ENCODE measurements around the gene DUOXA1. TPM values are rescaled to one million over a fixed set of nuclear protein-coding genes. Genes with fewer than 3 reads are reported as not detected.

The DUOXA1 gene
- total and polyA plus RNA-seq, 7 donors = 0.04 to 0.56 (median 0.25) TPM; not detected in 3

- TF ChIP-seq CTCF (IDR thresholded peaks at IDR 0.05) = no peak
- DNase-seq (no peak), ATAC-seq (no peak)
- H3K27me3 ChIP-seq (ENCODE audit: insufficient read depth in 3 of 3, low read length in 2 of 3) = peaks cover 3 to 85% (median 54%) of the 10 kb centered on the region in 3 donors
- H3K9me3 ChIP-seq = no peaks in the 10 kb centered on the region
- H3K27ac ChIP-seq = no peak overlapping the region
- intact Hi-C loops (cut with DNase I) = no loop called here
- WGBS, 3 donors = 1 to 5% (median 4%) methylated on average over 13 of the region's 13 CpGs
- H3K36me3 ChIP-seq (ENCODE audit: insufficient read depth in 1 of 2, low read depth in 1 of 2) = no peaks in the 10 kb centered on the region
- H3K4me3 ChIP-seq = peak overlapping the region; percentile 10
- peaks cover 15% of the 10 kb centered on the region for H3K4me1 ChIP-seq
These were observed 17.5 kb downstream of the DUOXA1 start for GRCh38 chr15:45112143-45112590.

- intact Hi-C loops (cut with DNase I) = no loop called here
- peaks cover 9% of the 10 kb centered on the region for H3K4me1 ChIP-seq
- ATAC-seq (no peak), DNase-seq (no peak)
- no peaks in the 10 kb centered on the region for H3K36me3 ChIP-seq (ENCODE audit: insufficient read depth in 1 of 2, low read depth in 1 of 2)
- H3K9me3 ChIP-seq = no peaks in the 10 kb centered on the region
- H3K27me3 ChIP-seq (ENCODE audit: insufficient read depth in 3 of 3, low read length in 2 of 3) = peaks cover 3 to 79% (median 52%) of the 10 kb centered on the region in 3 donors
- no peak overlapping the region for H3K4me3 ChIP-seq
- no peak overlapping the region for H3K27ac ChIP-seq
- 3 to 5% (median 3%) methylated on average over 42 to 71 of the region's 71 CpGs for WGBS, 3 donors
- TF ChIP-seq CTCF (IDR thresholded peaks at IDR 0.05) = no peak
These were observed 18.1 kb downstream of the DUOXA1 start for GRCh38 chr15:45111390-45112142.

- DNase-seq (no peak), ATAC-seq (no peak)
- Histone ChIP-seq H3K9me3 (no peaks in the 10 kb centered on the region), H3K4me3 (no peak overlapping the region), H3K27me3 (ENCODE audit: insufficient read depth in 3 of 3, low read length in 2 of 3) (peaks cover 3 to 67% (median 46%) of the 10 kb centered on the region in 3 donors), H3K4me1 (peaks cover 9% of the 10 kb centered on the region), H3K27ac (no peak overlapping the region), H3K36me3 (ENCODE audit: insufficient read depth in 1 of 2, low read depth in 1 of 2) (no peaks in the 10 kb centered on the region)
- TF ChIP-seq CTCF (IDR thresholded peaks at IDR 0.05) = no peak
- intact Hi-C loops (cut with DNase I) = no loop called here
- 24 to 37% (median 28%) methylated on average over 8 to 11 of the region's 11 CpGs for WGBS, 3 donors
These were observed 19.3 kb downstream of the DUOXA1 start for GRCh38 chr15:45110256-45110820.

GRCh38 chr15:45107941-45108630 lies 21.6 kb downstream of the DUOXA1 start:
- Histone ChIP-seq H3K9me3 (no peaks in the 10 kb centered on the region), H3K36me3 (ENCODE audit: insufficient read depth in 1 of 2, low read depth in 1 of 2) (no peaks in the 10 kb centered on the region), H3K27me3 (ENCODE audit: insufficient read depth in 3 of 3, low read length in 2 of 3) (peaks cover 3 to 45% (median 29%) of the 10 kb centered on the region in 3 donors), H3K4me1 (peaks cover 8% of the 10 kb centered on the region), H3K4me3 (no peak overlapping the region), H3K27ac (no peak overlapping the region)
- 86 to 94% (median 88%) methylated on average over 10 of the region's 10 CpGs for WGBS, 3 donors
- no peak for TF ChIP-seq CTCF (IDR thresholded peaks at IDR 0.05)
- DNase-seq = no peak
- no peak for ATAC-seq
- intact Hi-C loops (cut with DNase I) = no loop called here

All from psoas muscle (tissue), 8 donors.